ENCODE measurements around the gene UXS1. TPM values are rescaled to one million over a fixed set of nuclear protein-coding genes. Genes with fewer than 3 reads are reported as not detected.

UXS1 gene
- total RNA-seq, 2 donors from 2014 or later = 43.0 to 44.6 TPM

DNA sequence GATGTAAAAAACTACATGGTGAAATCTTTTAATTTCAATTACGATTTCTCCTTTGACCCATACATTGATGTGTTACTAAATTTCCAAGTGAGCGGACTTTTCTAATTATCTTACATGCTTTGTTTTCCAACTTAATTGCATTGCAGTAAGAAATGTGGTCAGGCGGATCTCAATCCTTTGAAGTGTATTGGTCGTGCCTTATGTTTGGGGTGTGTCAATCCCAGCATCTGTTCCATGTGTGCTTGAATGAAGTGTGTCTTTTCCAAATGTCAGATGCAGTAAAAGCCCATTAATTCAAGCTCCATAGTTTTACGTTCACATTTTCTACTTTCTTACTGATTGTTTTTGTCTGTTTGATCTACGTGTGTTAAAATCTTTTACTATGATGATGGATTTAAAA lies 113.1 kb downstream of the UXS1 start:
- Mint-ChIP-seq H3K4me3 (no peak overlapping the region), H3K27me3 (ENCODE audit: insufficient read depth) (no peaks in the 10 kb centered on the region), H3K9me3 (no peaks in the 10 kb centered on the region), H3K4me1 (peaks cover 23% of the 10 kb centered on the region), H3K27ac (no peak overlapping the region), H3K36me3 (ENCODE audit: low read depth) (no peaks in the 10 kb centered on the region)
- DNase-seq = no peak
- Histone ChIP-seq H3K36me3 (ENCODE audit: control insufficient read depth, insufficient read depth, low read length) (no peaks in the 10 kb centered on the region), H3K4me3 (ENCODE audit: low read length) (no peak overlapping the region), H3K9ac (ENCODE audit: extremely low read depth, low read length, poor library complexity, severe bottlenecking) (no peak overlapping the region), H3K4me1 (ENCODE audit: control insufficient read depth, insufficient read depth, low read length) (peaks cover 3% of the 10 kb centered on the region), H3K9me3 (ENCODE audit: control insufficient read depth, low read length) (no peaks in the 10 kb centered on the region), H3K27ac (ENCODE audit: low read depth, low read length) (no peak overlapping the region), H3K27me3 (ENCODE audit: control insufficient read depth, insufficient read depth, low read length, poor library complexity, severe bottlenecking) (no peaks in the 10 kb centered on the region)
- TF ChIP-seq, protein P1, sequence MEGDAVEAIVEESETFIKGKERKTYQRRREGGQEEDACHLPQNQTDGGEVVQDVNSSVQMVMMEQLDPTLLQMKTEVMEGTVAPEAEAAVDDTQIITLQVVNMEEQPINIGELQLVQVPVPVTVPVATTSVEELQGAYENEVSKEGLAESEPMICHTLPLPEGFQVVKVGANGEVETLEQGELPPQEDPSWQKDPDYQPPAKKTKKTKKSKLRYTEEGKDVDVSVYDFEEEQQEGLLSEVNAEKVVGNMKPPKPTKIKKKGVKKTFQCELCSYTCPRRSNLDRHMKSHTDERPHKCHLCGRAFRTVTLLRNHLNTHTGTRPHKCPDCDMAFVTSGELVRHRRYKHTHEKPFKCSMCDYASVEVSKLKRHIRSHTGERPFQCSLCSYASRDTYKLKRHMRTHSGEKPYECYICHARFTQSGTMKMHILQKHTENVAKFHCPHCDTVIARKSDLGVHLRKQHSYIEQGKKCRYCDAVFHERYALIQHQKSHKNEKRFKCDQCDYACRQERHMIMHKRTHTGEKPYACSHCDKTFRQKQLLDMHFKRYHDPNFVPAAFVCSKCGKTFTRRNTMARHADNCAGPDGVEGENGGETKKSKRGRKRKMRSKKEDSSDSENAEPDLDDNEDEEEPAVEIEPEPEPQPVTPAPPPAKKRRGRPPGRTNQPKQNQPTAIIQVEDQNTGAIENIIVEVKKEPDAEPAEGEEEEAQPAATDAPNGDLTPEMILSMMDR (conservative IDR thresholded peaks at IDR 0.05) = no peak
- 94 to 97% methylated on average over 2 to 6 of the region's 6 CpGs for WGBS, 2 experiments (ENCODE audit: insufficient coverage in 1 of 2, insufficient read length in 1 of 2)

DNA sequence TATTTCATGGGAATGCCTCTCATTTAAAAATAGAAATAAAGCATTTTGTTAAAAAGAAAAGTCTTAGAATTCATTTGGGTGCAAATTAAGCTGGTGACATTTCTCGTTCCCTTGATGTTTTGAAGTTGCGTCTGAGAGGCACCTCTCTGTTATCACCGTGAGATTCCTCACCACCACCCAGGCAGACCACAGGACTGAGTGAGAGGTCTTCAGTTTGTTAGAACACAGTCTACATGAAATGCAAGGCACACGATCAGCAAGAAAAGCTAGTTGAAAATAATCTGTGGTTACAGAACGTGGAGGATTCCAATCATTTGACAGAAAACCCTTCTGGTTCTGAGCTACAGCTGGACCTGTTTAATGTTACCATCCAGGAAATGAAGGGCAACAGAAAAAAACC lies 116.0 kb downstream of the UXS1 start:
- H3K4me1 Mint-ChIP-seq = peaks cover 21% of the 10 kb centered on the region
- no peaks in the 10 kb centered on the region for H3K36me3 Mint-ChIP-seq (ENCODE audit: low read depth)
- H3K4me3 Mint-ChIP-seq = peak overlapping the region; percentile 27
- no peak for DNase-seq
- TF ChIP-seq, protein P1 (conservative IDR thresholded peaks at IDR 0.05) = no peak
- H3K27ac Mint-ChIP-seq = peak overlapping the region; percentile 84
- Histone ChIP-seq H3K4me3 (ENCODE audit: low read length) (peak overlapping the region; percentile 26), H3K9me3 (ENCODE audit: control insufficient read depth, low read length) (no peaks in the 10 kb centered on the region), H3K27ac (ENCODE audit: low read depth, low read length) (no peak overlapping the region), H3K4me1 (ENCODE audit: control insufficient read depth, insufficient read depth, low read length) (peaks cover 3% of the 10 kb centered on the region), H3K36me3 (ENCODE audit: control insufficient read depth, insufficient read depth, low read length) (no peaks in the 10 kb centered on the region), H3K9ac (ENCODE audit: extremely low read depth, low read length, poor library complexity, severe bottlenecking) (no peak overlapping the region), H3K27me3 (ENCODE audit: control insufficient read depth, insufficient read depth, low read length, poor library complexity, severe bottlenecking) (no peaks in the 10 kb centered on the region)
- WGBS, 2 experiments (ENCODE audit: insufficient coverage in 1 of 2, insufficient read length in 1 of 2) = 68 to 77% methylated on average over 5 of the region's 5 CpGs
- H3K27me3 Mint-ChIP-seq (ENCODE audit: insufficient read depth) = no peaks in the 10 kb centered on the region
- no peaks in the 10 kb centered on the region for H3K9me3 Mint-ChIP-seq

DNA sequence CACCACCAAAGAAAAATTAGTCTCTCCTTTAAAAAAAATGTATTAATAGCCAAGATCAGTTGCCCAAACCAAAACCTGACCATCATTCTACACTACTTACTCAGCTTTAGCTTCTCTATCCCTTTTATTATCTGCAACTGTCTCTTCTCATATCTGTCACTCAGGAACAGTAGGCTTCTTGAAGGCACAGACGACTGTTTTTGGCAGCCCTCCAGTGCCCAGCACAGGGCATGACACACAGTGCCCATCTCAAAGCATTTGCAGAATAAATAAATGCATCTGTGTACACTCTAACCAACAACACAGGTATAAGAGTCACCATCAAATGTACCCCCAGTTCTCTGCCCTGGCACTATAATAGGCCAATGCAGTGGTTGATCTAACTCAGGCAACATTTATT lies 117.2 kb downstream of the UXS1 start:
- Histone ChIP-seq H3K36me3 (ENCODE audit: control insufficient read depth, insufficient read depth, low read length) (no peaks in the 10 kb centered on the region), H3K4me1 (ENCODE audit: control insufficient read depth, insufficient read depth, low read length) (peaks cover 3% of the 10 kb centered on the region), H3K9ac (ENCODE audit: extremely low read depth, low read length, poor library complexity, severe bottlenecking) (no peak overlapping the region), H3K9me3 (ENCODE audit: control insufficient read depth, low read length) (no peaks in the 10 kb centered on the region), H3K4me3 (ENCODE audit: low read length) (no peak overlapping the region), H3K27me3 (ENCODE audit: control insufficient read depth, insufficient read depth, low read length, poor library complexity, severe bottlenecking) (no peaks in the 10 kb centered on the region), H3K27ac (ENCODE audit: low read depth, low read length) (no peak overlapping the region)
- Mint-ChIP-seq H3K27ac (no peak overlapping the region), H3K4me3 (no peak overlapping the region), H3K36me3 (ENCODE audit: low read depth) (no peaks in the 10 kb centered on the region), H3K9me3 (no peaks in the 10 kb centered on the region), H3K4me1 (peaks cover 21% of the 10 kb centered on the region), H3K27me3 (ENCODE audit: insufficient read depth) (no peaks in the 10 kb centered on the region)
- no peak for DNase-seq
- WGBS, 2 experiments (ENCODE audit: insufficient coverage in 1 of 2, insufficient read length in 1 of 2) = 83 to 100% methylated on average over 1 of the region's 1 CpG
- TF ChIP-seq, protein P1 (conservative IDR thresholded peaks at IDR 0.05) = no peak

Measured in endodermal cell (in vitro differentiated cells).